ENCODE data around the gene APPL2.
A peak's percentile ranks its signal among the peaks of the same experiment; 100 is the strongest.

APPL2 gene

GRCh38 chr12:105235732-105236476 lies at the start of gene APPL2:
Gene APPL2 (minus strand): TSS chr12:105236174. CDS start chr12:105236012, 162 bp downstream.
- peak; percentile 81 for DNase-seq (ENCODE audit: low read depth)
- TF ChIP-seq CTCF (conservative IDR thresholded peaks at IDR 0.05; ENCODE audit: control insufficient read depth, insufficient read depth, low read depth, low read length) = no peak
- H3K4me3 ChIP-seq (ENCODE audit: control insufficient read depth, low read depth, low read length) = peak within 1 kb of the TSS; percentile 74

- no peak for DNase-seq (ENCODE audit: low read depth)
- no peak for TF ChIP-seq CTCF (conservative IDR thresholded peaks at IDR 0.05; ENCODE audit: control insufficient read depth, insufficient read depth, low read depth, low read length)
- H3K4me3 ChIP-seq (ENCODE audit: control insufficient read depth, low read depth, low read length) = no peak overlapping the region
Measured at GRCh38 chr12:105285378-105285777, 49.4 kb upstream of the APPL2 start.

- DNase-seq (ENCODE audit: low read depth) = no peak
- TF ChIP-seq CTCF (conservative IDR thresholded peaks at IDR 0.05; ENCODE audit: control insufficient read depth, insufficient read depth, low read depth, low read length) = no peak
- no peak overlapping the region for H3K4me3 ChIP-seq (ENCODE audit: control insufficient read depth, low read depth, low read length)
Measured at GRCh38 chr12:105281694-105282049, 45.7 kb upstream of the APPL2 start.

- no peak for TF ChIP-seq CTCF (conservative IDR thresholded peaks at IDR 0.05; ENCODE audit: control insufficient read depth, insufficient read depth, low read depth, low read length)
- no peak for DNase-seq (ENCODE audit: low read depth)
- H3K4me3 ChIP-seq (ENCODE audit: control insufficient read depth, low read depth, low read length) = no peak overlapping the region
Measured at GRCh38 chr12:105280966-105281693, 45.2 kb upstream of the APPL2 start.

- no peak overlapping the region for H3K4me3 ChIP-seq (ENCODE audit: control insufficient read depth, low read depth, low read length)
- DNase-seq (ENCODE audit: low read depth) = peak; percentile 49
- TF ChIP-seq CTCF (conservative IDR thresholded peaks at IDR 0.05; ENCODE audit: control insufficient read depth, insufficient read depth, low read depth, low read length) = peak; percentile 72
Measured at GRCh38 chr12:105279460-105280056, 43.6 kb upstream of the APPL2 start.

GRCh38 chr12:105278043-105278697 lies 42.2 kb upstream of the APPL2 start:
- peak; percentile 30 for DNase-seq (ENCODE audit: low read depth)
- H3K4me3 ChIP-seq (ENCODE audit: control insufficient read depth, low read depth, low read length) = no peak overlapping the region
- TF ChIP-seq CTCF (conservative IDR thresholded peaks at IDR 0.05; ENCODE audit: control insufficient read depth, insufficient read depth, low read depth, low read length) = peak; percentile 31
